ENCODE data around the gene CAV3. TPM values are rescaled to one million over a fixed set of nuclear protein-coding genes. Genes with fewer than 3 reads are reported as not detected.

Gene CAV3
- polyA plus RNA-seq, 1 experiment, result not detected

- DNase-seq (ENCODE audit: low read depth, low spot score), result no peak
- CTCF ChIA-PET, result interaction anchor here (0.6 to 3.6 kb wide), 3 partner anchors 9 to 72 kb away, joined by 3 to 20 read pairs (median 3); partner anchors contain the start of gene OXTR
- TF ChIP-seq CTCF (IDR thresholded peaks at IDR 0.05; ENCODE audit: low read depth, low read length), result no peak
- Histone ChIP-seq H3K27ac (ENCODE audit: low read depth, low read length) (no peak overlapping the region), H3K9me3 (ENCODE audit: control insufficient read depth, insufficient read depth, low read length) (no peaks in the 10 kb centered on the region), H3K27me3 (ENCODE audit: control insufficient read depth, insufficient read depth, low read length) (no peaks in the 10 kb centered on the region), H3K4me3 (ENCODE audit: low read depth, low read length) (no peak overlapping the region)
- POLR2A ChIA-PET, result no interaction called here
These were observed 51.3 kb downstream of the CAV3 start for GRCh38 chr3:8784676-8785435.

GRCh38 chr3:8790529-8790928 lies 56.9 kb downstream of the CAV3 start:
- POLR2A ChIA-PET, result no interaction called here
- Histone ChIP-seq H3K27ac (ENCODE audit: low read depth, low read length) (no peak overlapping the region), H3K4me3 (ENCODE audit: low read depth, low read length) (no peak overlapping the region), H3K9me3 (ENCODE audit: control insufficient read depth, insufficient read depth, low read length) (no peaks in the 10 kb centered on the region; the same call in 1 of the 2 replicates), H3K27me3 (ENCODE audit: control insufficient read depth, insufficient read depth, low read length) (no peaks in the 10 kb centered on the region)
- DNase-seq (ENCODE audit: low read depth, low spot score), result no peak
- TF ChIP-seq CTCF (IDR thresholded peaks at IDR 0.05; ENCODE audit: low read depth, low read length), result no peak
- CTCF ChIA-PET, result interaction anchor here (1.4 kb wide), 1 partner anchor 21 kb away, joined by 3 read pairs; the partner anchor contains the start of gene OXTR

DNA sequence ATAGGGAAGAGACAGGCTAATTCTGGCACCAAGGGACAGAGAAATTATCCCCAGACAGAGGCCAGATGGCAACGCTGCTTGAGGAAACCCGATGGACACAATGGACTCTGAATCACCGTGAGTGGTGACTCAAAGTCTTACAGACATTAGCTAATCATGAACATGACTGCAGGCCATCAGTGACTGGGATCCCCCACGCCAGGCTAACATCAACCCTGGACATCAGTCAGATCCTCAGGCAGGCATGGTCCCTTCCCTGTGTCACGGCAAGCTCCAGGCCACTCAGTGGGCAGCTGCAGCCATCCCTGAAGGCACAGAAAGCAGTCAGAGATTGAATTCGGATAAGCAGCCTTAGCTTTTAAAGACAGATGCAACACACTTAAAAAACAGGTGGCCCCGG lies 59.6 kb downstream of the CAV3 start:
- no peaks in the 10 kb centered on the region; the same call in 1 of the 2 replicates for H3K9me3 ChIP-seq (ENCODE audit: control insufficient read depth, insufficient read depth, low read length)
- no peaks in the 10 kb centered on the region for H3K27me3 ChIP-seq (ENCODE audit: control insufficient read depth, insufficient read depth, low read length)
- ChIA-PET POLR2A (no interaction called here), CTCF (interaction anchor here (2.2 kb wide), 1 partner anchor 23 kb away, joined by 8 read pairs; the partner anchor contains the start of gene OXTR)
- no peak overlapping the region for H3K4me3 ChIP-seq (ENCODE audit: low read depth, low read length)
- no peak for DNase-seq (ENCODE audit: low read depth, low spot score)
- no peak overlapping the region for H3K27ac ChIP-seq (ENCODE audit: low read depth, low read length)
- no peak for TF ChIP-seq CTCF (IDR thresholded peaks at IDR 0.05; ENCODE audit: low read depth, low read length)

DNA sequence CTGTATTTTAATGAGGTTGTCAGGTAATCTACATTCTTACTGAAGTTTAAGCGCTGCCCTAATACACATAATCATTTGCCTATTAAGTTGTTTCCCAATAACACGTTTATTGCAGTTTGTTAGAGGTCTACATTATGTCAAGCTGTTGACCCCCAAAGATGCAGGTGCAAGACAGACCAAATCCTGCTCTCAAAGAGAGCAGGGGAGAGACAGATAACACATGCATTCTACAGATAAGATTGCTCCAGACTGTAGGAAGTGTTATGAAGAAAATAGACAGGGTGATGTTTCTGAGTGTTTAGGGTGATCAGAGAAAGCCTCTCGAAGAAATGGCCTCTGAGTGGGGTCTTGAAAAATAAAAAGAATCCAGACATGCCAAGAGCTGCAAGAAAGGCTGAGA lies 60.6 kb downstream of the CAV3 start:
- TF ChIP-seq CTCF (IDR thresholded peaks at IDR 0.05; ENCODE audit: low read depth, low read length), result no peak
- DNase-seq (ENCODE audit: low read depth, low spot score), result no peak
- no peak overlapping the region for H3K4me3 ChIP-seq (ENCODE audit: low read depth, low read length)
- H3K27me3 ChIP-seq (ENCODE audit: control insufficient read depth, insufficient read depth, low read length), result no peaks in the 10 kb centered on the region
- H3K27ac ChIP-seq (ENCODE audit: low read depth, low read length), result no peak overlapping the region
- no peaks in the 10 kb centered on the region; the same call in 1 of the 2 replicates for H3K9me3 ChIP-seq (ENCODE audit: control insufficient read depth, insufficient read depth, low read length)
- POLR2A ChIA-PET, result no interaction called here
- CTCF ChIA-PET, result interaction anchor here (1.3 to 1.4 kb wide), 2 partner anchors 10 to 25 kb away, joined by 3 read pairs; no protein-coding TSS in a partner anchor

Other genes starting within 250 kb of the CAV3 start
- gene LMCD1, start 232.0 kb upstream of the CAV3 start, polyA plus RNA-seq (2011; rRNA removed), result 39.1 and 49.5 TPM in 2 replicates
- gene SSUH2, start 89.0 kb upstream of the CAV3 start, polyA plus RNA-seq (2011; rRNA removed), result 0.09 and 0.12 TPM in 2 replicates
- gene OXTR, start 35.8 kb downstream of the CAV3 start, polyA plus RNA-seq (2011; rRNA removed), result 57.2 and 58.7 TPM in 2 replicates
- gene RAD18, start 229.7 kb downstream of the CAV3 start, polyA plus RNA-seq (2011; rRNA removed), result 6.7 and 10.7 TPM in 2 replicates

Measured in AG04450 (cell line).